DND-41 (cell line): ENCODE data around the gene COPG2.
"Not testable (repeated sequence)": the region's sequence is repeated elsewhere in the genome, so short reads cannot be mapped to it uniquely, and the experiment has no call there.

Experiments
- ATAC-seq: fragments of 200-7000 bp; cut with Tn5 transposase; 3 replicates; pipeline ENCODE4 v1.9.1; 2021; ENCODE audit warnings: low read depth; ENCODE audit not compliant: insufficient read depth
- DNase-seq: peaks from one replicate; pipeline ENCODE4 v3.0.0-alpha.2; 2020
- H2AFZ ChIP-seq: 2 replicates; pipeline ENCODE4 v1.6.0; 2012; ENCODE audit warnings: low read depth, low read length
- H3K27ac ChIP-seq: 2 replicates; pipeline ENCODE4 v1.5.1; 2012; ENCODE audit warnings: low read length, inconsistent platforms
- H3K27me3 ChIP-seq: fragments of 200-600 bp; sonication (generic); 2 replicates; pipeline ENCODE4 v1.6.0; 2012; ENCODE audit warnings: low read length, mild to moderate bottlenecking, inconsistent platforms; ENCODE audit not compliant: insufficient read depth, poor library complexity
- H3K36me3 ChIP-seq: 2 replicates; pipeline ENCODE4 v1.5.1; 2012; ENCODE audit warnings: low read length, inconsistent platforms; ENCODE audit not compliant: insufficient read depth
- H3K4me1 ChIP-seq: 2 replicates; pipeline ENCODE4 v1.5.1; 2012; ENCODE audit warnings: mild to moderate bottlenecking, low read length; ENCODE audit not compliant: insufficient read depth
- H3K4me2 ChIP-seq: 2 replicates; pipeline ENCODE4 v1.6.0; 2012; ENCODE audit warnings: mild to moderate bottlenecking, moderate library complexity, low read length, inconsistent platforms; ENCODE audit not compliant: insufficient read depth
- H3K4me3 ChIP-seq, 2 experiments: fragments of 200-600 bp in 1 of 2; shearing (Covaris generic) in 1 of 2; 2 replicates each; pipeline ENCODE4 v1.5.1; 2012 to 2016; ENCODE audit warnings: inconsistent platforms in 2 of 2, low read length in 2 of 2, mild to moderate bottlenecking in 2 of 2, low read depth in 1 of 2, moderate library complexity in 1 of 2
- H3K79me2 ChIP-seq: 2 replicates; pipeline ENCODE4 v1.6.0; 2012; ENCODE audit warnings: low read length, inconsistent platforms; ENCODE audit not compliant: insufficient read depth
- H3K9ac ChIP-seq: 2 replicates; pipeline ENCODE4 v1.6.0; 2012; ENCODE audit warnings: low read depth, mild to moderate bottlenecking, inconsistent platforms, low read length, moderate library complexity
- H3K9me3 ChIP-seq: 2 replicates; pipeline ENCODE4 v1.5.1; 2012; ENCODE audit warnings: low read length, moderate library complexity, mild to moderate bottlenecking, inconsistent platforms; ENCODE audit not compliant: insufficient read depth, severe bottlenecking
- H4K20me1 ChIP-seq: 2 replicates; pipeline ENCODE4 v1.6.0; 2012; ENCODE audit warnings: low read length; ENCODE audit not compliant: insufficient read depth
- CTCF ChIP-seq: IDR thresholded peaks from 2 replicates; pipeline ENCODE4 v1.5.1; 2012; ENCODE audit warnings: borderline replicate concordance, low read length, moderate library complexity, mild to moderate bottlenecking; ENCODE audit not compliant: poor library complexity, severe bottlenecking; ENCODE audit errors: extremely low read depth
- EZH2 ChIP-seq: IDR thresholded peaks from 3 replicates; pipeline ENCODE4 v1.6.1; 2012; ENCODE audit warnings: borderline replicate concordance, low read depth, mild to moderate bottlenecking, moderate library complexity, low read length, inconsistent platforms; ENCODE audit not compliant: severe bottlenecking

The COPG2 gene

GRCh38 chr7:130598056-130598455, 70.5 kb downstream of the COPG2 start:
- Histone ChIP-seq H3K27ac (no peak overlapping the region), H3K36me3 (no peaks in the 10 kb centered on the region), H3K4me2 (no peak overlapping the region), H3K9ac (no peak overlapping the region), H3K27me3 (no peaks in the 10 kb centered on the region), H3K79me2 (no peaks in the 10 kb centered on the region), H3K4me3 (no peak overlapping the region), H3K4me1 (no peaks in the 10 kb centered on the region), H3K9me3 (no peaks in the 10 kb centered on the region), H2AFZ (no peak overlapping the region), H4K20me1 (no peaks in the 10 kb centered on the region)
- ATAC-seq (no peak), DNase-seq (no peak)
- TF ChIP-seq CTCF (no peak), EZH2 (no peak)

- H3K4me2 ChIP-seq, result no peak overlapping the region
- no peaks in the 10 kb centered on the region for H3K9me3 ChIP-seq
- H2AFZ ChIP-seq, result no peak overlapping the region
- H3K79me2 ChIP-seq, result no peaks in the 10 kb centered on the region
- H3K27ac ChIP-seq, result no peak overlapping the region
- no peak overlapping the region for H3K4me3 ChIP-seq
- DNase-seq, result no peak
- no peak for ATAC-seq
- H4K20me1 ChIP-seq, result no peaks in the 10 kb centered on the region
- no peak overlapping the region for H3K9ac ChIP-seq
- TF ChIP-seq EZH2 (no peak), CTCF (no peak)
- no peaks in the 10 kb centered on the region for H3K4me1 ChIP-seq
- no peaks in the 10 kb centered on the region for H3K27me3 ChIP-seq
- H3K36me3 ChIP-seq, result no peaks in the 10 kb centered on the region
Measured at GRCh38 chr7:130595986-130596385, 72.6 kb downstream of the COPG2 start.

GRCh38 chr7:130593033-130593432, 75.5 kb downstream of the COPG2 start:
- no peaks in the 10 kb centered on the region for H3K27me3 ChIP-seq
- H4K20me1 ChIP-seq, result no peaks in the 10 kb centered on the region
- no peak overlapping the region for H3K27ac ChIP-seq
- no peaks in the 10 kb centered on the region for H3K36me3 ChIP-seq
- no peak for TF ChIP-seq EZH2
- no peak for TF ChIP-seq CTCF
- H3K79me2 ChIP-seq, result no peaks in the 10 kb centered on the region
- no peak overlapping the region for H3K4me3 ChIP-seq
- no peak overlapping the region for H3K9ac ChIP-seq
- no peaks in the 10 kb centered on the region for H3K4me1 ChIP-seq
- DNase-seq, result no peak
- no peaks in the 10 kb centered on the region for H3K9me3 ChIP-seq
- H3K4me2 ChIP-seq, result no peak overlapping the region
- no peak for ATAC-seq
- H2AFZ ChIP-seq, result no peak overlapping the region

- not testable (repeated sequence) for H2AFZ ChIP-seq, H3K9me3 ChIP-seq, H3K4me3 ChIP-seq, H3K27me3 ChIP-seq, H4K20me1 ChIP-seq, DNase-seq, H3K27ac ChIP-seq, H3K4me1 ChIP-seq, H3K9ac ChIP-seq, ATAC-seq, H3K79me2 ChIP-seq, H3K4me2 ChIP-seq, H3K36me3 ChIP-seq
Measured at GRCh38 chr7:130591464-130591863, 77.1 kb downstream of the COPG2 start.

GRCh38 chr7:130585932-130586331, 82.6 kb downstream of the COPG2 start:
- ATAC-seq, H2AFZ ChIP-seq, H3K36me3 ChIP-seq, H3K9me3 ChIP-seq, H3K27me3 ChIP-seq, H3K27ac ChIP-seq, H3K4me2 ChIP-seq, H3K9ac ChIP-seq, H3K79me2 ChIP-seq, H3K4me3 ChIP-seq, DNase-seq, H4K20me1 ChIP-seq, H3K4me1 ChIP-seq: not testable (repeated sequence)

- not testable (repeated sequence) for H3K9me3 ChIP-seq, H2AFZ ChIP-seq, H3K36me3 ChIP-seq, H3K27ac ChIP-seq, H3K4me3 ChIP-seq, ATAC-seq, H4K20me1 ChIP-seq, H3K9ac ChIP-seq, H3K27me3 ChIP-seq, H3K4me1 ChIP-seq, H3K79me2 ChIP-seq, DNase-seq, H3K4me2 ChIP-seq
Measured at GRCh38 chr7:130575110-130575509, 93.4 kb downstream of the COPG2 start.
